DOHH2 (cell line): ENCODE results near the gene C19orf73.

Experiments
- H3F3A ChIP-seq: fragments of 200-600 bp; sonication (generic), shearing (Covaris generic); 2 replicates; pipeline ENCODE4 v1.6.0; 2016; ENCODE audit warnings: antibody characterized with exemption, mild to moderate bottlenecking; ENCODE audit not compliant: control insufficient read depth, insufficient read depth
- H3K27ac ChIP-seq: fragments of 200-600 bp; sonication (generic); 2 replicates; pipeline ENCODE4 v1.5.1; 2014; ENCODE audit warnings: low read depth, mild to moderate bottlenecking, low read length, moderate library complexity
- H3K27me3 ChIP-seq: fragments of 200-600 bp; sonication (generic); 2 replicates; pipeline ENCODE4 v1.6.1; 2014; ENCODE audit warnings: mild to moderate bottlenecking, low read length, mixed read lengths; ENCODE audit not compliant: control insufficient read depth
- H3K36me3 ChIP-seq: fragments of 200-600 bp; sonication (generic); 2 replicates; pipeline ENCODE4 v1.6.1; 2014; ENCODE audit warnings: mild to moderate bottlenecking, low read length, moderate library complexity, mixed read lengths; ENCODE audit not compliant: control insufficient read depth
- H3K4me1 ChIP-seq: fragments of 200-600 bp; sonication (generic); 2 replicates; pipeline ENCODE4 v1.6.1; 2014; ENCODE audit warnings: mild to moderate bottlenecking, low read length, mixed read lengths; ENCODE audit not compliant: control insufficient read depth
- H3K4me2 ChIP-seq: fragments of 200-600 bp; sonication (generic); 2 replicates; pipeline ENCODE4 v1.6.0; 2014; ENCODE audit warnings: mild to moderate bottlenecking, low read length, moderate library complexity
- H3K4me3 ChIP-seq: fragments of 200-600 bp; sonication (generic); 2 replicates; pipeline ENCODE4 v1.5.1; 2014; ENCODE audit warnings: mild to moderate bottlenecking, low read length, mixed read lengths
- H3K79me2 ChIP-seq: fragments of 200-600 bp; sonication (generic); 2 replicates; pipeline ENCODE4 v1.6.1; 2014; ENCODE audit warnings: mild to moderate bottlenecking, low read length, mixed read lengths; ENCODE audit not compliant: control insufficient read depth
- H3K9me2 ChIP-seq: fragments of 200-600 bp; sonication (generic); replicated peaks from 2 replicates; pipeline ENCODE4 v1.6.1; 2014; ENCODE audit warnings: mild to moderate bottlenecking, low read length, mixed read lengths; ENCODE audit not compliant: control insufficient read depth
- H3K9me3 ChIP-seq: fragments of 200-600 bp; sonication (generic); 2 replicates; pipeline ENCODE4 v1.6.1; 2014; ENCODE audit warnings: antibody characterized with exemption, low read length, mixed read lengths; ENCODE audit not compliant: control insufficient read depth, insufficient read depth
- H4K20me1 ChIP-seq: fragments of 200-600 bp; sonication (generic); 2 replicates; pipeline ENCODE4 v1.6.0; 2014; ENCODE audit warnings: low read depth, mild to moderate bottlenecking, antibody characterized with exemption, low read length, moderate library complexity; ENCODE audit not compliant: control insufficient read depth, insufficient read depth
- EZH2phosphoT487 ChIP-seq: fragments of 200-600 bp; sonication (generic); IDR thresholded peaks from 2 replicates; pipeline ENCODE4 v1.6.1; 2017; ENCODE audit warnings: borderline replicate concordance, mild to moderate bottlenecking, antibody characterized with exemption, low read length, moderate library complexity, mixed read lengths
- TF ChIP-seq, protein P1 (sequence below): fragments of 200-600 bp; sonication (generic); IDR thresholded peaks from one replicate; pipeline ENCODE4 v1.5.1; 2014; ENCODE audit warnings: antibody characterized with exemption, mild to moderate bottlenecking, low read depth, low read length; ENCODE audit not compliant: poor library complexity, severe bottlenecking

The C19orf73 gene

DNA sequence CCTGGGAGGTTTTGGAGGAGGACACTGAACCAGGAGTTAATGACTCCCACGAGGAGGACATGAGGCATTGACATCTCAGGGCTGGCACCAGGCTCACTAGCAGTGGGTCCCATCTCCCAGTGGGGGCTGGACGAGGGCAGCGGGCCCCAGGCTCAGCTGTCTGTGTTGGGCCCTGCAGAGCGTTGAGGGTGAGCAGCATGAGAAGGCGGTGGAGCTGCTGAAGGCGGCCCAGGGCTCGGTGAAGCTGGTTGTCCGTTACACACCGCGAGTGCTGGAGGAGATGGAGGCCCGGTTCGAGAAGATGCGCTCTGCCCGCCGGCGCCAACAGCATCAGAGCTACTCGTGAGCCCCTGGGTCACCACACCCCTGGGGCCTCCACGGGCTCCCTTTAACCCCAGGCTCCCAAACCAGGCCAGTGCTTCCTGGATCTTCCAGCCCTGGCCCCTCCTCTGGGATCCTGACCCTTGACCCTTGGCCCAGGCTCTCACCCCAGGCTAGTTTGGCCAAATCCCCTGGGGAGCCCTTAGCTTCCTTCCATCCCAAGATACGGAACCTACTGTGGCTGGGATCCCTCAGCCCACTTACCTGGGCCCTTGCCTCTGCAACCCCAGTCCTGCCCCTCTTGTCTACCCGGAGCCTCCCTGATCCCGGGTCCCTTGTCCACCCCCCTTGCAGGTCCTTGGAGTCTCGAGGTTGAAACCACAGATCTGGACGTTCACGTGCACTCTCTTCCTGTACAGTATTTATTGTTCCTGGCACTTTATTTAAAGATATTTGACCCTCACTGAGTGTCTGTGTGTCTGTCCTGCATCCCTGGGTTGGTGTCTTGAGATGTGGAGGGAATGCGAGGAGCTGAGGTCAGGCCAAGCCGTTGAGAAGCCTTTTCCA, 1.0 kb downstream of the C19orf73 start:
- Histone ChIP-seq H3K4me1 (peaks cover 35% of the 10 kb centered on the region), H4K20me1 (no peaks in the 10 kb centered on the region)
- TF ChIP-seq, protein P1, sequence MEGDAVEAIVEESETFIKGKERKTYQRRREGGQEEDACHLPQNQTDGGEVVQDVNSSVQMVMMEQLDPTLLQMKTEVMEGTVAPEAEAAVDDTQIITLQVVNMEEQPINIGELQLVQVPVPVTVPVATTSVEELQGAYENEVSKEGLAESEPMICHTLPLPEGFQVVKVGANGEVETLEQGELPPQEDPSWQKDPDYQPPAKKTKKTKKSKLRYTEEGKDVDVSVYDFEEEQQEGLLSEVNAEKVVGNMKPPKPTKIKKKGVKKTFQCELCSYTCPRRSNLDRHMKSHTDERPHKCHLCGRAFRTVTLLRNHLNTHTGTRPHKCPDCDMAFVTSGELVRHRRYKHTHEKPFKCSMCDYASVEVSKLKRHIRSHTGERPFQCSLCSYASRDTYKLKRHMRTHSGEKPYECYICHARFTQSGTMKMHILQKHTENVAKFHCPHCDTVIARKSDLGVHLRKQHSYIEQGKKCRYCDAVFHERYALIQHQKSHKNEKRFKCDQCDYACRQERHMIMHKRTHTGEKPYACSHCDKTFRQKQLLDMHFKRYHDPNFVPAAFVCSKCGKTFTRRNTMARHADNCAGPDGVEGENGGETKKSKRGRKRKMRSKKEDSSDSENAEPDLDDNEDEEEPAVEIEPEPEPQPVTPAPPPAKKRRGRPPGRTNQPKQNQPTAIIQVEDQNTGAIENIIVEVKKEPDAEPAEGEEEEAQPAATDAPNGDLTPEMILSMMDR, result no peak
- TF ChIP-seq EZH2phosphoT487, result no peak

DNA sequence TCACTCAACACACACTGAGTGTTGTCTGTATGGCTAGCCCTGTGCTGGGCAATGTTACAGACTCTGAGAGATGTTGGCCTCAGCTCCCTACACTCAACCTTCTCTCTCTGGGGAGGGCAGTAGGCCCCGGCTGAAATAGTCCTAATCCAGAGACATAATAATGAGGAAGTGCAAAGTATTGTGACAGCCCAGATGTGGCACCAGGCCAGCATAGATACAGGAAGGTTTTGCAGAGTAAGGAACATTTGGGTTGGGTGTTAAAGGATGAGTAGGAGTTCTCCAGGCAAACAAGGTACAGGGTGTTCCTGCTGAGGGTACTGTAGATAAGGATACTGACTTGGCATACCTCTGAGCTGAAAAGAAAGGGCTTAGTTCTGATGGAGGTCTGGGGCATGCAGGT, 2.4 kb downstream of the C19orf73 start:
- Histone ChIP-seq H3K4me1 (peaks cover 35% of the 10 kb centered on the region), H3K36me3 (no peaks in the 10 kb centered on the region), H3K9me2 (no peaks in the 10 kb centered on the region), H4K20me1 (no peaks in the 10 kb centered on the region), H3K4me2 (no peak overlapping the region), H3F3A (peaks cover 7% of the 10 kb centered on the region), H3K27ac (no peak overlapping the region), H3K4me3 (no peak overlapping the region), H3K79me2 (no peaks in the 10 kb centered on the region), H3K9me3 (no peaks in the 10 kb centered on the region), H3K27me3 (peaks cover 18% of the 10 kb centered on the region)
- TF ChIP-seq EZH2phosphoT487, result no peak
- TF ChIP-seq, protein P1, result no peak

More for the DNA sequence above, 1.0 kb downstream of the C19orf73 start:
- H3K4me3 ChIP-seq, result peak overlapping the region; percentile 79
- H3K9me2 ChIP-seq, result no peaks in the 10 kb centered on the region
- no peaks in the 10 kb centered on the region for H3K79me2 ChIP-seq
- H3F3A ChIP-seq, result peaks cover 6% of the 10 kb centered on the region; the same call in 1 of the 2 replicates
- peaks cover 18% of the 10 kb centered on the region for H3K27me3 ChIP-seq
- H3K9me3 ChIP-seq, result no peaks in the 10 kb centered on the region
- no peaks in the 10 kb centered on the region for H3K36me3 ChIP-seq
- peak overlapping the region; percentile 89 for H3K4me2 ChIP-seq
- peak overlapping the region; percentile 63 for H3K27ac ChIP-seq

DNA sequence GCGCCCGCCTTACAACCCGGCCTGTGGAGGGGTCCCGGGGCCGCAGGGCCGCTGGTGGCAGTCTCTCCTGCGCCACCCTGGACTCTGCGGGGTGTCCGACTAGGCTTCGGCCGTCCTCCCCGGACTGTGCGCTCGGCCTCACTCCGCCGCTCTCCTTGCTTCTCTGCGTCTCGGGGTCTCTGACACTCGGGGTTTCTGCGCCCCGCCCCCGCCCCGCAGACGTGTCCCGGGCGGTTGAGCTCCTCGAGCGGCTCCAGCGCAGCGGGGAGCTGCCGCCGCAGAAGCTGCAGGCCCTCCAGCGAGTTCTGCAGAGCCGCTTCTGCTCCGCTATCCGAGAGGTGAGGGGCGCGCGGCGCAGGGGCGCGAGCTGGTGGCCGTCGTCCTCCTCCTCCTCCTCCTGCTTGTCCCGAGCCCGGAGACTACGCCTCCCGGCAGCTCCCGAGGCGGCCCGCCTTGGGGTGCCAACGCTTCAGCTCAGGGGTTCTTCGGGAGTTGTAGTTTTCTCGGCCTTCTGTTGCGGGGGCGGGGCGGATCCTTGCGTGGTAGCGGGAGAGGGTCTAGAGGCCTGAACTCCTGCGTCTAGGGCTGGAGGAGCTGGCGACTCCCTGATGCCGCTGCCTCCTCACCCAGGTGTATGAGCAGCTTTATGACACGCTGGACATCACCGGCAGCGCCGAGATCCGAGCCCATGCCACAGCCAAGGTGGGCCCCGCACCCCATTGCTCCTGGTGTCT, 4.1 kb downstream of the C19orf73 start:
- Histone ChIP-seq H3K27ac (no peak overlapping the region), H3K9me3 (no peaks in the 10 kb centered on the region), H3K27me3 (peaks cover 5% of the 10 kb centered on the region), H3K4me3 (peak overlapping the region; percentile 73), H3K36me3 (no peaks in the 10 kb centered on the region; the same call in 1 of the 2 replicates), H4K20me1 (no peaks in the 10 kb centered on the region), H3K79me2 (no peaks in the 10 kb centered on the region), H3K9me2 (no peaks in the 10 kb centered on the region), H3K4me2 (peak overlapping the region; percentile 89), H3K4me1 (peaks cover 28% of the 10 kb centered on the region), H3F3A (peaks cover 16% of the 10 kb centered on the region)
- TF ChIP-seq EZH2phosphoT487, result no peak
- TF ChIP-seq, protein P1, result no peak
